Mesothelial cell of epicardium (in vitro differentiated cells): ENCODE measurements around the gene MAML2. TPM values are rescaled to one million over a fixed set of nuclear protein-coding genes. Genes with fewer than 3 reads are reported as not detected.

ENCODE experiments used
- DNase-seq, 2 experiments: peaks; one replicate each; pipeline ENCODE4 v3.0.0; 2021; ENCODE audit warnings: low spot score in 2 of 2; ENCODE audit not compliant: unreplicated experiment in 2 of 2
- H3K27ac Mint-ChIP-seq: 2 replicates; pipeline ENCODE4 v1.8.0; 2021; ENCODE audit warnings: mixed read lengths
- H3K27me3 Mint-ChIP-seq: 2 replicates; pipeline ENCODE4 v1.8.0; 2021; ENCODE audit warnings: low read depth, mixed read lengths
- H3K36me3 Mint-ChIP-seq: 2 replicates; pipeline ENCODE4 v1.8.0; 2021; ENCODE audit warnings: mixed read lengths
- H3K4me1 Mint-ChIP-seq: 2 replicates; pipeline ENCODE4 v1.8.0; 2021; ENCODE audit warnings: mixed read lengths
- H3K4me3 Mint-ChIP-seq: 2 replicates; pipeline ENCODE4 v1.8.0; 2021; ENCODE audit warnings: mild to moderate bottlenecking, moderate library complexity, mixed read lengths
- H3K9me3 Mint-ChIP-seq: 2 replicates; pipeline ENCODE4 v1.8.0; 2021; ENCODE audit warnings: mixed read lengths
- CTCF ChIP-seq: fragments of 200-600 bp; sonication (generic); IDR thresholded peaks from one replicate; pipeline ENCODE4 v1.5.0; 2021; ENCODE audit warnings: antibody characterized with exemption; ENCODE audit not compliant: unreplicated experiment
- total RNA-seq: library from RNA; stranded (reverse); gene quantifications from 3 replicates; pipeline ENCODE4 v1.2.1, GENCODE V29; 2021

MAML2 gene
- total RNA-seq, 1 donor from 2014 or later = 38.3 TPM

- H3K27me3 Mint-ChIP-seq = no peaks in the 10 kb centered on the region
- H3K9me3 Mint-ChIP-seq = no peaks in the 10 kb centered on the region
- DNase-seq = no peak
- TF ChIP-seq CTCF = no peak
- peaks cover 64% of the 10 kb centered on the region for H3K4me1 Mint-ChIP-seq
- H3K36me3 Mint-ChIP-seq = no peaks in the 10 kb centered on the region
- H3K27ac Mint-ChIP-seq = peak overlapping the region; percentile 80
- no peak overlapping the region for H3K4me3 Mint-ChIP-seq
These were observed 121.5 kb downstream of the MAML2 start for GRCh38 chr11:96221244-96222070.

- no peak for TF ChIP-seq CTCF
- no peak for DNase-seq
- Mint-ChIP-seq H3K36me3 (no peaks in the 10 kb centered on the region), H3K9me3 (no peaks in the 10 kb centered on the region), H3K4me3 (no peak overlapping the region), H3K27ac (peak overlapping the region; percentile 81), H3K4me1 (peaks cover 70% of the 10 kb centered on the region), H3K27me3 (no peaks in the 10 kb centered on the region)
These were observed 122.9 kb downstream of the MAML2 start for GRCh38 chr11:96219981-96220623.

DNA sequence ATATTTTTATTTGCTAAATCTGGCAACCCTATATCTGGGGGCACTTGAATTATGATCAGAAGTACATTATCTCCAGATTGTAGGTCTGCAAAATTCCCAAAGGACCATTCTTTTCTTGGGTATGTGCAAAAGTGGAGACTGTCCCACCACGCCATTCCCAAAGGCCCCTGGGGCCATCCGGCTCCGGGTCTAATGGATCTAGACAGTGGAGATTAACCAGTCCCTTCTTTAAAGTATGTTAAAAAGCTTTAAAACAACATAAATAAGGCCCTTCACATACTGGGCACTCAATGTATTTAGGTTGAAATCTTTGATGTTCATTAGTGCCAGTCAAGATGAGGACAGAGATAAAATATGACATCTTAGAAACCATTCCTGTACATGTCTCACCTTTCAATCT lies 124.1 kb downstream of the MAML2 start:
- no peaks in the 10 kb centered on the region for H3K27me3 Mint-ChIP-seq
- peak overlapping the region; percentile 81 for H3K27ac Mint-ChIP-seq
- no peak for DNase-seq
- no peak overlapping the region for H3K4me3 Mint-ChIP-seq
- H3K9me3 Mint-ChIP-seq = no peaks in the 10 kb centered on the region
- H3K4me1 Mint-ChIP-seq = peaks cover 71% of the 10 kb centered on the region
- no peaks in the 10 kb centered on the region for H3K36me3 Mint-ChIP-seq
- TF ChIP-seq CTCF = no peak

GRCh38 chr11:96218006-96218405 lies 125.0 kb downstream of the MAML2 start:
- no peaks in the 10 kb centered on the region for H3K27me3 Mint-ChIP-seq
- peak overlapping the region; percentile 82 for H3K27ac Mint-ChIP-seq
- no peak for TF ChIP-seq CTCF
- no peaks in the 10 kb centered on the region for H3K36me3 Mint-ChIP-seq
- peaks cover 75% of the 10 kb centered on the region for H3K4me1 Mint-ChIP-seq
- H3K4me3 Mint-ChIP-seq = no peak overlapping the region
- DNase-seq = no peak
- no peaks in the 10 kb centered on the region for H3K9me3 Mint-ChIP-seq

GRCh38 chr11:96217206-96217605 lies 125.8 kb downstream of the MAML2 start:
- H3K4me3 Mint-ChIP-seq = no peak overlapping the region
- H3K27me3 Mint-ChIP-seq = no peaks in the 10 kb centered on the region
- H3K36me3 Mint-ChIP-seq = no peaks in the 10 kb centered on the region
- H3K27ac Mint-ChIP-seq = peak overlapping the region; percentile 82
- TF ChIP-seq CTCF = no peak
- DNase-seq = no peak
- no peaks in the 10 kb centered on the region for H3K9me3 Mint-ChIP-seq
- H3K4me1 Mint-ChIP-seq = peaks cover 80% of the 10 kb centered on the region
